IPS-20b (cell line): Measurements from ENCODE around the gene CDCA3.
"Not testable (repeated sequence)": the region's sequence is repeated elsewhere in the genome, so short reads cannot be mapped to it uniquely, and the experiment has no call there.

Experiments used
- H3K27ac ChIP-seq: one replicate; pipeline ENCODE4 v1.5.1; 2013; ENCODE audit warnings: low read length
- H3K27me3 ChIP-seq: 2 replicates; pipeline ENCODE4 v1.6.1; 2013; ENCODE audit warnings: mild to moderate bottlenecking, low read length, inconsistent platforms; ENCODE audit not compliant: insufficient read depth
- H3K36me3 ChIP-seq: 2 replicates; pipeline ENCODE4 v1.6.1; 2013; ENCODE audit warnings: low read depth, mild to moderate bottlenecking, inconsistent platforms, low read length, moderate library complexity; ENCODE audit not compliant: insufficient read depth
- H3K4me1 ChIP-seq: 2 replicates; pipeline ENCODE4 v1.6.1; 2013; ENCODE audit warnings: mild to moderate bottlenecking, control low read depth, inconsistent platforms, low read length, moderate library complexity; ENCODE audit not compliant: insufficient read depth
- H3K4me3 ChIP-seq: 2 replicates; pipeline ENCODE4 v1.5.1; 2013; ENCODE audit warnings: mild to moderate bottlenecking, low read length, inconsistent platforms
- H3K9ac ChIP-seq: 2 replicates; pipeline ENCODE4 v1.6.1; 2013; ENCODE audit warnings: low read depth, mild to moderate bottlenecking, inconsistent platforms, low read length, moderate library complexity
- H3K9me3 ChIP-seq: 2 replicates; pipeline ENCODE4 v1.6.1; 2013; ENCODE audit warnings: mild to moderate bottlenecking, low read depth, low read length, inconsistent platforms; ENCODE audit not compliant: insufficient read depth

CDCA3 gene

DNA sequence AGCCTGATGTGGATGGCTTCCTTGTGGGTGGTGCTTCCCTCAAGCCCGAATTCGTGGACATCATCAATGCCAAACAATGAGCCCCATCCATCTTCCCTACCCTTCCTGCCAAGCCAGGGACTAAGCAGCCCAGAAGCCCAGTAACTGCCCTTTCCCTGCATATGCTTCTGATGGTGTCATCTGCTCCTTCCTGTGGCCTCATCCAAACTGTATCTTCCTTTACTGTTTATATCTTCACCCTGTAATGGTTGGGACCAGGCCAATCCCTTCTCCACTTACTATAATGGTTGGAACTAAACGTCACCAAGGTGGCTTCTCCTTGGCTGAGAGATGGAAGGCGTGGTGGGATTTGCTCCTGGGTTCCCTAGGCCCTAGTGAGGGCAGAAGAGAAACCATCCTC is 19.2 kb upstream of the CDCA3 start:
- not testable (repeated sequence) for H3K9ac ChIP-seq, H3K9me3 ChIP-seq, H3K27ac ChIP-seq, H3K4me3 ChIP-seq, H3K27me3 ChIP-seq
- Histone ChIP-seq H3K4me1 (peaks cover 11% of the 10 kb centered on the region; the same call in 1 of the 2 replicates), H3K36me3 (peaks cover 39% of the 10 kb centered on the region)

GRCh38 chr12:6869049-6870021 is 18.2 kb upstream of the CDCA3 start:
- H3K27me3 ChIP-seq: no peaks in the 10 kb centered on the region
- H3K4me1 ChIP-seq: peaks cover 11% of the 10 kb centered on the region; the same call in 1 of the 2 replicates
- peak overlapping the region; percentile 98 for H3K4me3 ChIP-seq
- no peak overlapping the region for H3K27ac ChIP-seq
- H3K36me3 ChIP-seq: peaks cover 47% of the 10 kb centered on the region
- H3K9ac ChIP-seq: peak overlapping the region; percentile 90; the same call in 1 of the 2 replicates
- no peaks in the 10 kb centered on the region for H3K9me3 ChIP-seq

DNA sequence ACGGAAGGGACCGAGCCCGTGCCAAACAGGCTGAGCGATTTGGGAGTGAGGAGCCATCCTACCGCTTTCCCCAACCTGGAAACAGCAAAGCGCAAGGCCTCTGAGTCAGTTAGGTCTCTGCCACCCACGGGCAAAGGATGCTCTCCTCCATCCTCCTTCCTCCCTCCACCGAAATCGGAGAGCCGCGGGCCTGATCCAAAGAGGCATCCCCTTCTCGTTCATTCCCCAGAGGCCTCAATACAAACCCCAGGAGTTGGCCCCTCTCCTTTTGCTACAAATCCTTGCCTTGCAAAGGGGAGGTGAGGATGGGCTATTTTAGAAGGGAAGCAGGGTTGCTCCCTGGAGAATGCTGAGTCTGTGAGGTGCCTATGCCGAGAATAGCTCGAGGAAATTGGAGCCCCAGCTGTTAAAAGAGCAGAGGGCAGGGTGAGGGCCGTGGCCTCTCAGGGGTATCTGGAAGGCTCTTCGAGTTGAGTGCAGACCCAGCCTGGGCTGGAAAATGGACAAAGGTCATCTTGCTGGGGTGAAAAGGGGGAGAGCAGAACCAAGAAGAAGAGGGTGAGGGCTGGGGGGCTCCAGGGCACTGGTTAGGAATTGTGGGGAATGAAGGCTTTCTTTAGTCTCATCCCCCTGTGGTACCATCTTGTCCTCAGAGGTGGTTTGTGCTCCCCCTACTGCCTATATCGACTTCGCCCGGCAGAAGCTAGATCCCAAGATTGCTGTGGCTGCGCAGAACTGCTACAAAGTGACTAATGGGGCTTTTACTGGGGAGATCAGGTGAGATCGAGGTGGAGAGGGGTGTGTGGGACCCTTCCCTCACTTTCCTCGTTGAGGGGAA is 17.3 kb upstream of the CDCA3 start:
- Histone ChIP-seq H3K9ac (peak overlapping the region; percentile 90; the same call in 1 of the 2 replicates), H3K4me3 (peak overlapping the region; percentile 98), H3K9me3 (no peaks in the 10 kb centered on the region), H3K36me3 (peaks cover 56% of the 10 kb centered on the region), H3K27ac (peak overlapping the region; percentile 73), H3K4me1 (peaks cover 11% of the 10 kb centered on the region; the same call in 1 of the 2 replicates), H3K27me3 (no peaks in the 10 kb centered on the region)

DNA sequence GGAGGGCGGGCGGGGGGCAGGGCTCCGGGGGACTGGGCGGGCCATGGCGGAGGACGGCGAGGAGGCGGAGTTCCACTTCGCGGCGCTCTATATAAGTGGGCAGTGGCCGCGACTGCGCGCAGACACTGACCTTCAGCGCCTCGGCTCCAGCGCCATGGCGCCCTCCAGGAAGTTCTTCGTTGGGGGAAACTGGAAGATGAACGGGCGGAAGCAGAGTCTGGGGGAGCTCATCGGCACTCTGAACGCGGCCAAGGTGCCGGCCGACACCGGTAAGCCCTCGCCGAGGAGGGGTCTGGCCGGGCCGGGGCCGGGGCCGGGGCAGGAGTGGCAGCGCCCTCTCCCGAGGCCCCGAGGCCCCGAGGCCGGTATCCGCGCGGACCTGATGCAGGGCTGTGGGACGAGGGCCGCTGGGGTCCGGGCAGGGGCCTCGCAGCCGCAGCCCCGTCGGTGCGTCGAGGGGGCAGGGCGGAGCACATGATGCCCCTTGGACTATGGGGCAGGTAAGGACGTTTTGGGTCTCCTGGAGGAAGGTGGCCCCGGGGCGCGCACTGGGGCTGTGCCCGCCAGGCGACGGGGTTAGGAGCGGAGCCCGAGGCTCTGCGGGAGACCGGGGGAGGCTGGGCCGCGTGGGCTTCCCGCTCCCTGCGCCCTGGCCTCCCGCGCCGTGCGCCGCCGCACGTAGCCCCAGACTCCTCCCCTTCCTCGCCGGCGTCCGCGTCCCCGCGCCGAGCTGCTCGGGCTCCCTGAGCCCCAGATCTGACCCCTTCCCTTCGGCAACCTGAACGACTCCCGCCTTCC is 16.5 kb upstream of the CDCA3 start, which contains the start of gene TPI1:
TSS of gene TPI1 (plus strand) at position 119 of the 798 bp plus-strand sequence. CDS start at position 155, 36 bp downstream.
- peak within 1 kb of the TSS; percentile 73 for H3K27ac ChIP-seq
- peak within 1 kb of the TSS; percentile 90 for H3K9ac ChIP-seq
- peaks cover 64% of the 10 kb centered on the region for H3K36me3 ChIP-seq
- H3K9me3 ChIP-seq: no peaks in the 10 kb centered on the region
- H3K4me3 ChIP-seq: peak within 1 kb of the TSS; percentile 98
- H3K4me1 ChIP-seq: peaks cover 11% of the 10 kb centered on the region; the same call in 1 of the 2 replicates
- no peaks in the 10 kb centered on the region for H3K27me3 ChIP-seq

DNA sequence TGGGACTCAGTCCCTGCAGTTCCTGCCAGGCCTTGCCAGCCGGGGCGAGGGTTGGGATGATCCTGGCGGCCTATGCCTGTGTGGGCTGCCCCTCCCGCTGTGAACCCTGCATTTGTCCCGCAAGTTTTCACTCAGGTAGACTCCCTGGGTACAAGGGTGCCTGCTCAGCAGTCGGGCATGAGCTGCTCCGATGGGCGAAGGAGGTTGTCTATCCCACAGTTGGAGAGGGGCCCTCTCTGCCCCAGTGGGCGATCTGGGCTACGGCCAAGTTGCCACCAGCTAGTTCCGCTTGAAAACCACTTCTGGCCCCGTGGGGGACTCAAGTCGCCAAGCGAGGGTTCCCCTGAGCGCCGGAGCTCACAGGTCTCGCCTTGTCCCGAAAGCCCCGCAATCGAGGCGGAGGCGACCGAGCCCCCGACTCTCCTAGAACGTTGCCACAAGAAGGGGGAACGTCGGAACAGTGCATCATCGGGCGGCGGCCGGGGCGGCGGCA is 15.9 kb upstream of the CDCA3 start:
- Histone ChIP-seq H3K27me3 (no peaks in the 10 kb centered on the region), H3K27ac (peak overlapping the region; percentile 48), H3K4me3 (peak overlapping the region; percentile 98), H3K9ac (peak overlapping the region; percentile 83; the same call in 1 of the 2 replicates), H3K36me3 (peaks cover 69% of the 10 kb centered on the region), H3K4me1 (peaks cover 10% of the 10 kb centered on the region; the same call in 1 of the 2 replicates), H3K9me3 (no peaks in the 10 kb centered on the region)

- H3K4me3 ChIP-seq: peak overlapping the region; percentile 98
- H3K27me3 ChIP-seq: no peaks in the 10 kb centered on the region
- H3K27ac ChIP-seq: no peak overlapping the region
- H3K9ac ChIP-seq: peak overlapping the region; percentile 83; the same call in 1 of the 2 replicates
- H3K36me3 ChIP-seq: peaks cover 70% of the 10 kb centered on the region
- H3K4me1 ChIP-seq: peaks cover 7% of the 10 kb centered on the region; the same call in 1 of the 2 replicates
- no peaks in the 10 kb centered on the region for H3K9me3 ChIP-seq
These were observed 15.3 kb upstream of the CDCA3 start for GRCh38 chr12:6866163-6866919.

DNA sequence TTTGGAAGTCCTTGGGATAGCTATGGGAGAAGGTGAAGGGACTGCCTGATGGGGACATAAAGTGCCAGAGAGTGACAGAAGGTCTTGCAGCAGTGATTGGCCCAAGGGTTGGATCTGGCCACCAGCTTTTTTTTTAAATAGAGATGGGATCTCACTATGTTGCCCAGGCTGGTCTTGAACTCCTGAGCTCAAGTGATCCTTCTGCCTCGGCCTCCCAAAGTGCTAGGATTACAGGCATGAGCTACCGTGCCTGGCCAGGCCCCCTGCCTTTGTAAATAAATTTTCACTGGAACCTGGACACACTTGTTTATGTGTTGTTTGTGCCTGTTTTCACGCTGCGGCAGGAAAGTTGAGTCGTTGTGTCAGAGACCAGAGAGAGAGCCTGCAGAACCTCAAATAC is 14.2 kb upstream of the CDCA3 start:
- not testable (repeated sequence) for H3K27ac ChIP-seq, H3K9me3 ChIP-seq, H3K4me3 ChIP-seq, H3K4me1 ChIP-seq, H3K27me3 ChIP-seq, H3K9ac ChIP-seq
- H3K36me3 ChIP-seq: peaks cover 70% of the 10 kb centered on the region

DNA sequence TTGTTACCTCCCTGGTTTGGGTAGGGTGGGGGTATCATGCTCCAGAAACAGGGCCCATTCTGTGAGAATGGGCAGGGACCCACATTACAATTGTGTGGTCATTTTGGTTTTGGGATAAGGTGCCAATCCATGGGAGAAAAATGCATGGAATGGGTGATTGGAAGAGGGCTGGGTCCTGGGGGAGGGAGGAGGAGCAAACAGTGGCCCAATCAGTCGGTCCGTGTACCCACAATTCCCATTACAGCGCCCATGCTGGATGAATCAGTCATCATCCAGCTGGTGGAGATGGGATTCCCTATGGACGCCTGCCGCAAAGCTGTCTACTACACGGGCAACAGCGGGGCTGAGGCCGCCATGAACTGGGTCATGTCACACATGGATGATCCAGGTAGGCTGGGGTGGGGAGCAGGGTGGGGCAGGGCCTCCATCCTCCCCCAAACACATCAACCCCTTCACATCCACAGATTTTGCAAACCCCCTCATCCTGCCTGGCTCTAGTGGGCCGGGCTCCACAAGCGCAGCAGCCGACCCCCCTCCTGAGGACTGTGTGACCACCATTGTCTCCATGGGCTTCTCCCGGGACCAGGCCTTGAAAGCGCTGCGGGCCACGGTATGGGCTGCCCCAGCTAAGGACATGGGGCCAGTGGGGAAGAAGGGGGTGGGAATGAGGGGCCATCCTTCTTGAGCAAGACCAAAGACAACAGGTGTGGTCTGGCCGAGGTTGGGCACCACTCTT is 12.7 kb upstream of the CDCA3 start:
- Histone ChIP-seq H3K9ac (no peak overlapping the region), H3K9me3 (no peaks in the 10 kb centered on the region), H3K4me1 (peaks cover 7% of the 10 kb centered on the region; the same call in 1 of the 2 replicates), H3K36me3 (peaks cover 70% of the 10 kb centered on the region), H3K27ac (no peak overlapping the region), H3K4me3 (no peak overlapping the region), H3K27me3 (no peaks in the 10 kb centered on the region)

GRCh38 chr12:6863033-6863432 is 11.9 kb upstream of the CDCA3 start:
- Histone ChIP-seq H3K9me3 (no peaks in the 10 kb centered on the region), H3K36me3 (peaks cover 76% of the 10 kb centered on the region), H3K27ac (no peak overlapping the region), H3K4me3 (no peak overlapping the region), H3K9ac (no peak overlapping the region), H3K27me3 (no peaks in the 10 kb centered on the region), H3K4me1 (peaks cover 7% of the 10 kb centered on the region; the same call in 1 of the 2 replicates)

DNA sequence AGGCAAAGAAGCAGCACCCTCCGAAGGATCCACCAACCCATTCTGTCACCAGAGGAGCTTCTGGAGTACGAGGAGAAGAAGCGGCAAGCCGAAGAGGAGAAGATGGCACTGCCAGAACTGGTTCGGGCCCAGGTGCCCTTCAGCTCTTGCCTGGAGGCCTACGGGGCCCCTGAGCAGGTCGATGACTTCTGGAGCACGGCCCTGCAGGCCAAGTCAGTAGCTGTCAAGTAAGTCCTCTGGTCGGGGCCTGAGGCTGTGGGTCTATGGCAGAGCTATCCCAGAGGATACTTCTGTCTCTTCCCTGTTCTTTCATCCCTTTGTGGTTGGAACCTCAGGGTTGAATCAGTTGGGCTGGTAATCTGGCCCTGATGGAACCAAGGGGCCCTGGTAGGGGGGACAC is 10.3 kb upstream of the CDCA3 start:
- Histone ChIP-seq H3K4me3 (no peak overlapping the region), H3K27ac (no peak overlapping the region), H3K4me1 (peaks cover 1% of the 10 kb centered on the region; the same call in 1 of the 2 replicates), H3K9ac (no peak overlapping the region), H3K27me3 (no peaks in the 10 kb centered on the region), H3K36me3 (peaks cover 92% of the 10 kb centered on the region), H3K9me3 (no peaks in the 10 kb centered on the region)
